Neural cell (in vitro differentiated cells): Measurements from ENCODE around the gene XPR1.

Source experiments
- EP300 ChIP-seq: fragments of 450-650 bp; conservative IDR thresholded peaks from 2 replicates; pipeline ENCODE4 v1.6.1; 2014; ENCODE audit warnings: antibody characterized with exemption, mild to moderate bottlenecking, moderate library complexity; ENCODE audit not compliant: poor library complexity, severe bottlenecking
- EZH2 ChIP-seq: fragments of 200-600, 300-800 bp; shearing (Covaris generic), sonication (generic); IDR thresholded peaks from 2 replicates; pipeline ENCODE4 v1.6.1; 2014; ENCODE audit warnings: antibody characterized with exemption, low read length, borderline replicate concordance, mild to moderate bottlenecking; ENCODE audit not compliant: insufficient read depth, poor library complexity, severe bottlenecking
- POLR2AphosphoS5 ChIP-seq: IDR thresholded peaks from 2 replicates; pipeline ENCODE4 v1.6.1; 2012
- TAF1 ChIP-seq: IDR thresholded peaks from 2 replicates; pipeline ENCODE4 v1.6.1; 2012; ENCODE audit warnings: low read depth
- TF ChIP-seq, protein P1 (sequence below): fragments of 450-650 bp; IDR thresholded peaks from 2 replicates; pipeline ENCODE4 v1.5.1; 2014; ENCODE audit warnings: antibody characterized with exemption, mild to moderate bottlenecking, moderate library complexity; ENCODE audit not compliant: poor library complexity, severe bottlenecking

DNA sequence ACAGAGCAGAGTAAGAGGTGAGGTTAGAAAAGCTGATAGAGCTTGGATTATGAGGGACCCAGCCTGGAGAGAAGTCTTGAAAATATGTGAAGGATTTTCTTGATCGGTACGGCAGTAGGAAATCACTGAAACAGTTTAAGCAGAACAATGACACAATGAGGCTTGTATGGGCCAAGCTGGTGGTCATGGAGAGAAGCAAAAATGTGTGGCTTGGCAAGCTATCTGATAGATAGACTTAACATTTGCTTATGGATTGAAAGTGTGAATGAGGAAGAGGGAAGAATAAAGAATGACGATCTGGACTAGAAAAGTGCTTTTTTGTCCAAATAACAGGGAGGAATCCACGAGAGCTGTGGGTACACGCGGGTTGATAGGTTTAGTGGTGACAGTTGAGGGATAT is 15.4 kb upstream of the XPR1 start:
- TF ChIP-seq, protein P1, sequence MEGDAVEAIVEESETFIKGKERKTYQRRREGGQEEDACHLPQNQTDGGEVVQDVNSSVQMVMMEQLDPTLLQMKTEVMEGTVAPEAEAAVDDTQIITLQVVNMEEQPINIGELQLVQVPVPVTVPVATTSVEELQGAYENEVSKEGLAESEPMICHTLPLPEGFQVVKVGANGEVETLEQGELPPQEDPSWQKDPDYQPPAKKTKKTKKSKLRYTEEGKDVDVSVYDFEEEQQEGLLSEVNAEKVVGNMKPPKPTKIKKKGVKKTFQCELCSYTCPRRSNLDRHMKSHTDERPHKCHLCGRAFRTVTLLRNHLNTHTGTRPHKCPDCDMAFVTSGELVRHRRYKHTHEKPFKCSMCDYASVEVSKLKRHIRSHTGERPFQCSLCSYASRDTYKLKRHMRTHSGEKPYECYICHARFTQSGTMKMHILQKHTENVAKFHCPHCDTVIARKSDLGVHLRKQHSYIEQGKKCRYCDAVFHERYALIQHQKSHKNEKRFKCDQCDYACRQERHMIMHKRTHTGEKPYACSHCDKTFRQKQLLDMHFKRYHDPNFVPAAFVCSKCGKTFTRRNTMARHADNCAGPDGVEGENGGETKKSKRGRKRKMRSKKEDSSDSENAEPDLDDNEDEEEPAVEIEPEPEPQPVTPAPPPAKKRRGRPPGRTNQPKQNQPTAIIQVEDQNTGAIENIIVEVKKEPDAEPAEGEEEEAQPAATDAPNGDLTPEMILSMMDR, result no peak
- no peak for TF ChIP-seq EP300
- TF ChIP-seq TAF1, result no peak
- TF ChIP-seq POLR2AphosphoS5, result no peak
- no peak for TF ChIP-seq EZH2
